ENCODE results near the gene CNTNAP5. TPM values are rescaled to one million over a fixed set of nuclear protein-coding genes. Genes with fewer than 3 reads are reported as not detected.

Gene CNTNAP5
- total and polyA plus RNA-seq, 2 of the 13 experiments (the other 11 are each of a cell fraction or from before 2014, with no cell fraction given): not detected

DNA sequence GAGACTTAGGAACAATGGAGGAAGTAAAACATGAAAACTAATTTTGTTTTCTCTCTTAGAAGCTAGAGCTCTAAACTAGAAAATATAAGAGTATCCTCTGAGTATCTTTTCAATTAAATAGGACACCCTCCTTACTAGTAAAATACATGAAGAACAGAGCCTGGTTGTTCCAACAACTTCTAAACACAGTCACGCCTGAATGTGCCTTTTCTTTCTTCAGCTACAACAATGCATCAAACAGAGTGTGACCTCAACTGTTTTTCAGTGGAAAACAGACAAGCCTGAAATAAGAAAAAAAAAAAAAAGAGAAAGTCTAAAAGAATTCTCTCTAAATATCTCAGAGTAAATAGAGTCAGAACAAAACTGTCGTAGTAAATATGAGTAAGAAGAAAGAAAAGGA is 928.8 kb downstream of the CNTNAP5 start:
- Histone ChIP-seq H3K27me3 (ENCODE audit: control insufficient read depth in 1 of 2, insufficient read depth in 2 of 2, low read length in 2 of 2) (no peaks in the 10 kb centered on the region), H3K9ac (ENCODE audit: insufficient read depth, low read depth, low read length) (no peak overlapping the region), H3K36me3 (replicated peaks in 1 of 2; ENCODE audit: control insufficient read depth in 1 of 2, insufficient read depth in 2 of 2, low read length in 2 of 2) (no peaks in the 10 kb centered on the region), H3K79me2 (ENCODE audit: insufficient read depth, low read length) (no peaks in the 10 kb centered on the region), H3K27ac (ENCODE audit: extremely low read length, insufficient read depth, low read length) (no peak overlapping the region), H3K4me1 (ENCODE audit: insufficient read depth, low read length) (no peaks in the 10 kb centered on the region), H3K4me2 (ENCODE audit: low read depth, low read length) (no peak overlapping the region), H4K20me1 (ENCODE audit: insufficient read depth, low read length) (no peaks in the 10 kb centered on the region), H3K9me3 (ENCODE audit: low read length) (peaks cover 11% of the 10 kb centered on the region), H3K4me3 (replicated peaks in 1 of 3; ENCODE audit: insufficient read depth in 1 of 3, low read depth in 2 of 3, low read length in 3 of 3) (no peak overlapping the region), H2AFZ (ENCODE audit: low read length) (no peak overlapping the region)
- TF ChIP-seq ZNF354B (CRISPR knock-in tag; IDR thresholded peaks at IDR 0.05): no peak
- TF ChIP-seq HDAC2 (CRISPR knock-in tag; IDR thresholded peaks at IDR 0.05): no peak
- TF ChIP-seq PAF1 (CRISPR knock-in tag; IDR thresholded peaks at IDR 0.05): no peak
- TF ChIP-seq ZNF136 (CRISPR knock-in tag; IDR thresholded peaks at IDR 0.05; ENCODE audit: low read depth): no peak
- no peak for TF ChIP-seq ZNF709 (CRISPR knock-in tag; IDR thresholded peaks at IDR 0.05)
- TF ChIP-seq NFIC (IDR thresholded peaks at IDR 0.05; ENCODE audit: low read length): no peak
- no peak for TF ChIP-seq ZBTB21 (CRISPR knock-in tag; IDR thresholded peaks at IDR 0.05)
- TF ChIP-seq AGO1 (IDR thresholded peaks at IDR 0.05; ENCODE audit: low read depth, low read length, poor library complexity, severe bottlenecking): no peak
- no peak for TF ChIP-seq PTBP1 (IDR thresholded peaks at IDR 0.05; ENCODE audit: low read depth, low read length, poor library complexity, severe bottlenecking)
- intact Hi-C loops (cut with micrococcal nuclease; ENCODE audit: unreplicated experiment) (loop anchor here (5.0 kb wide), 1 partner anchor 1363 kb away; no protein-coding TSS in a partner anchor), in situ Hi-C loops (cut with HindIII; ENCODE audit: extremely low pct_ligation_motif_present, low pct_unique_long_range_greater_than_20kb) (no loop called here)
- ATAC-seq: no peak
- DNase-seq (ENCODE audit: low spot score): no peak
- 11% methylated on average over 2 of the region's 2 CpGs for WGBS (ENCODE audit: low lambda C conversion rate)
- BruUV-seq (replicated peaks): no TSS peak
- CTCF ChIA-PET (ENCODE audit: low intra/inter-chr PET ratio, low total read pairs): no interaction called here
- POLR2A ChIA-PET: no interaction called here
- FAIRE-seq: no peak

GRCh38 chr2:124959581-124959980 is 934.5 kb downstream of the CNTNAP5 start:
- no peak overlapping the region for H3K27ac ChIP-seq (ENCODE audit: extremely low read length, insufficient read depth, low read length)
- FAIRE-seq (no peak), DNase-seq (ENCODE audit: low spot score) (no peak), ATAC-seq (no peak)
- in situ Hi-C loops (cut with HindIII; ENCODE audit: extremely low pct_ligation_motif_present, low pct_unique_long_range_greater_than_20kb) (no loop called here), intact Hi-C loops (cut with micrococcal nuclease; ENCODE audit: unreplicated experiment) (no loop called here)
- peaks cover 12% of the 10 kb centered on the region for H3K9me3 ChIP-seq (ENCODE audit: low read length)
- H3K4me1 ChIP-seq (ENCODE audit: insufficient read depth, low read length): no peaks in the 10 kb centered on the region
- WGBS (ENCODE audit: low lambda C conversion rate): 0% methylated on average over 1 of the region's 1 CpG
- H3K79me2 ChIP-seq (ENCODE audit: insufficient read depth, low read length): no peaks in the 10 kb centered on the region
- no peaks in the 10 kb centered on the region for H3K27me3 ChIP-seq (ENCODE audit: control insufficient read depth in 1 of 2, insufficient read depth in 2 of 2, low read length in 2 of 2)
- no peak overlapping the region for H3K4me2 ChIP-seq (ENCODE audit: low read depth, low read length)
- H3K9ac ChIP-seq (ENCODE audit: insufficient read depth, low read depth, low read length): no peak overlapping the region
- no peak overlapping the region for H3K4me3 ChIP-seq (replicated peaks in 1 of 3; ENCODE audit: insufficient read depth in 1 of 3, low read depth in 2 of 3, low read length in 3 of 3)
- BruUV-seq (replicated peaks): no TSS peak
- CTCF ChIA-PET (ENCODE audit: low intra/inter-chr PET ratio, low total read pairs): no interaction called here
- no peaks in the 10 kb centered on the region for H4K20me1 ChIP-seq (ENCODE audit: insufficient read depth, low read length)
- H3K36me3 ChIP-seq (replicated peaks in 1 of 2; ENCODE audit: control insufficient read depth in 1 of 2, insufficient read depth in 2 of 2, low read length in 2 of 2): no peaks in the 10 kb centered on the region
- POLR2A ChIA-PET: no interaction called here
- H2AFZ ChIP-seq (ENCODE audit: low read length): no peak overlapping the region
- TF ChIP-seq TRIM24 (CRISPR knock-in tag; IDR thresholded peaks at IDR 0.05) (no peak), NCOA2 (CRISPR knock-in tag; IDR thresholded peaks at IDR 0.05) (no peak), ARNT2 (CRISPR knock-in tag; IDR thresholded peaks at IDR 0.05; ENCODE audit: low read depth) (no peak), HMGA1 (CRISPR knock-in tag; conservative IDR thresholded peaks at IDR 0.05) (no peak), ZFP82 (CRISPR knock-in tag; IDR thresholded peaks at IDR 0.05; ENCODE audit: borderline replicate concordance) (no peak), LCORL (IDR thresholded peaks at IDR 0.05) (no peak), LCORL (CRISPR knock-in tag; IDR thresholded peaks at IDR 0.05) (no peak)
- TF ChIP-seq, protein P1, sequence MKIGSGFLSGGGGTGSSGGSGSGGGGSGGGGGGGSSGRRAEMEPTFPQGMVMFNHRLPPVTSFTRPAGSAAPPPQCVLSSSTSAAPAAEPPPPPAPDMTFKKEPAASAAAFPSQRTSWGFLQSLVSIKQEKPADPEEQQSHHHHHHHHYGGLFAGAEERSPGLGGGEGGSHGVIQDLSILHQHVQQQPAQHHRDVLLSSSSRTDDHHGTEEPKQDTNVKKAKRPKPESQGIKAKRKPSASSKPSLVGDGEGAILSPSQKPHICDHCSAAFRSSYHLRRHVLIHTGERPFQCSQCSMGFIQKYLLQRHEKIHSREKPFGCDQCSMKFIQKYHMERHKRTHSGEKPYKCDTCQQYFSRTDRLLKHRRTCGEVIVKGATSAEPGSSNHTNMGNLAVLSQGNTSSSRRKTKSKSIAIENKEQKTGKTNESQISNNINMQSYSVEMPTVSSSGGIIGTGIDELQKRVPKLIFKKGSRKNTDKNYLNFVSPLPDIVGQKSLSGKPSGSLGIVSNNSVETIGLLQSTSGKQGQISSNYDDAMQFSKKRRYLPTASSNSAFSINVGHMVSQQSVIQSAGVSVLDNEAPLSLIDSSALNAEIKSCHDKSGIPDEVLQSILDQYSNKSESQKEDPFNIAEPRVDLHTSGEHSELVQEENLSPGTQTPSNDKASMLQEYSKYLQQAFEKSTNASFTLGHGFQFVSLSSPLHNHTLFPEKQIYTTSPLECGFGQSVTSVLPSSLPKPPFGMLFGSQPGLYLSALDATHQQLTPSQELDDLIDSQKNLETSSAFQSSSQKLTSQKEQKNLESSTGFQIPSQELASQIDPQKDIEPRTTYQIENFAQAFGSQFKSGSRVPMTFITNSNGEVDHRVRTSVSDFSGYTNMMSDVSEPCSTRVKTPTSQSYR (CRISPR knock-in tag; IDR thresholded peaks at IDR 0.05; ENCODE audit: borderline replicate concordance): no peak
